ENCODE results near the gene TBC1D22A. TPM values are rescaled to one million over a fixed set of nuclear protein-coding genes. Genes with fewer than 3 reads are reported as not detected.

Gene TBC1D22A
- total and polyA plus RNA-seq, 8 donors, result 12.0 to 17.6 (median 15.3) TPM

DNA sequence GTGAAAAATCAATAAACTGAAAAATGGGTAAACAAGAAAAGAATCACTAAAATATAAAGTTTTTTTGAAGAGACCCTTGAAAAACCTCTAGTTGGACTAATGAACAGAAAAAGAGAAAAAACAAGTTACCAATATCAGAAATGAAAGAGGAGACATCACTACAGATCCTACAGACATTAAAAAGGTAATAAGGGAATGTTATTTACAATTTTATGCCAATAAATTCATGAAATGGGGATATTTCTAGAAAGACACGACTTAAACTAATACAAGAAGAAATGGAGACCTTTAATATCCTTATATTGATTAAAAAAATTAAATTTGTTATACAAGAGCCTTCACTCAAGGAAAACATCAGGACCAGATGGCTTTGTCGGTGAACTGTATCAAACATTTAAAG is 109.4 kb downstream of the TBC1D22A start:
- Histone ChIP-seq H3K27me3 (no peaks in the 10 kb centered on the region), H3K4me1 (no peaks in the 10 kb centered on the region), H3K4me3 (no peak overlapping the region), H3K36me3 (peaks cover 0 to 4% (median 0%) of the 10 kb centered on the region in 3 donors), H3K27ac (no peak overlapping the region), H3K9me3 (no peaks in the 10 kb centered on the region)
- FAIRE-seq, result no peak
- intact Hi-C loops (cut with DNase I), result no loop called here
- TF ChIP-seq, protein P1, sequence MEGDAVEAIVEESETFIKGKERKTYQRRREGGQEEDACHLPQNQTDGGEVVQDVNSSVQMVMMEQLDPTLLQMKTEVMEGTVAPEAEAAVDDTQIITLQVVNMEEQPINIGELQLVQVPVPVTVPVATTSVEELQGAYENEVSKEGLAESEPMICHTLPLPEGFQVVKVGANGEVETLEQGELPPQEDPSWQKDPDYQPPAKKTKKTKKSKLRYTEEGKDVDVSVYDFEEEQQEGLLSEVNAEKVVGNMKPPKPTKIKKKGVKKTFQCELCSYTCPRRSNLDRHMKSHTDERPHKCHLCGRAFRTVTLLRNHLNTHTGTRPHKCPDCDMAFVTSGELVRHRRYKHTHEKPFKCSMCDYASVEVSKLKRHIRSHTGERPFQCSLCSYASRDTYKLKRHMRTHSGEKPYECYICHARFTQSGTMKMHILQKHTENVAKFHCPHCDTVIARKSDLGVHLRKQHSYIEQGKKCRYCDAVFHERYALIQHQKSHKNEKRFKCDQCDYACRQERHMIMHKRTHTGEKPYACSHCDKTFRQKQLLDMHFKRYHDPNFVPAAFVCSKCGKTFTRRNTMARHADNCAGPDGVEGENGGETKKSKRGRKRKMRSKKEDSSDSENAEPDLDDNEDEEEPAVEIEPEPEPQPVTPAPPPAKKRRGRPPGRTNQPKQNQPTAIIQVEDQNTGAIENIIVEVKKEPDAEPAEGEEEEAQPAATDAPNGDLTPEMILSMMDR (IDR thresholded peaks at IDR 0.05), result no peak
- DNase-seq, result no peak
- ATAC-seq, result no peak
- 93 to 99% methylated on average over 2 of the region's 2 CpGs for WGBS, 2 donors

DNA sequence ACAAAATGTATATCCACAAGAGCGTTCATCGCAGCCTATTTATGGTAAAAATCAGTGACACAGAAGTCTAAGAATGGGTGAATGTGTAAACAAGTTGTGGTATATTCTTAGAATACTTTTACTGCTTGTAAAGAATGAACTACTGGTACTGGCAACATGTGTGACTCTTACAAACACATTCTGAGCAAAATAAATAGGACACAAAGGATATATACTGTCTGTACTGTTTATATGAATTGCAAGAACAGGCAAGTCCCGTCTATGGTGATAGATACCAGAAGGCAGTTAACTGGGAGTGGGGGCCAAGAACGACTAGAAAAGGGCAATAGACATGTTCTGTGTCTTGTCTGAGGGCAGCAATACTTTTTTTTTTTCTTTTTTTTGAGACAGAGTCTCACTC is 112.6 kb downstream of the TBC1D22A start:
- H3K27me3 ChIP-seq, result no peaks in the 10 kb centered on the region
- no peaks in the 10 kb centered on the region for H3K4me1 ChIP-seq
- intact Hi-C loops (cut with DNase I), result no loop called here
- DNase-seq (no peak), FAIRE-seq (no peak), ATAC-seq (no peak)
- TF ChIP-seq, protein P1 (IDR thresholded peaks at IDR 0.05), result no peak
- no peaks in the 10 kb centered on the region for H3K9me3 ChIP-seq
- WGBS, 2 donors, result 83 to 89% methylated on average over 4 of the region's 4 CpGs
- no peak overlapping the region for H3K27ac ChIP-seq
- no peak overlapping the region for H3K4me3 ChIP-seq
- H3K36me3 ChIP-seq, result peaks cover 0 to 4% (median 0%) of the 10 kb centered on the region in 3 donors

DNA sequence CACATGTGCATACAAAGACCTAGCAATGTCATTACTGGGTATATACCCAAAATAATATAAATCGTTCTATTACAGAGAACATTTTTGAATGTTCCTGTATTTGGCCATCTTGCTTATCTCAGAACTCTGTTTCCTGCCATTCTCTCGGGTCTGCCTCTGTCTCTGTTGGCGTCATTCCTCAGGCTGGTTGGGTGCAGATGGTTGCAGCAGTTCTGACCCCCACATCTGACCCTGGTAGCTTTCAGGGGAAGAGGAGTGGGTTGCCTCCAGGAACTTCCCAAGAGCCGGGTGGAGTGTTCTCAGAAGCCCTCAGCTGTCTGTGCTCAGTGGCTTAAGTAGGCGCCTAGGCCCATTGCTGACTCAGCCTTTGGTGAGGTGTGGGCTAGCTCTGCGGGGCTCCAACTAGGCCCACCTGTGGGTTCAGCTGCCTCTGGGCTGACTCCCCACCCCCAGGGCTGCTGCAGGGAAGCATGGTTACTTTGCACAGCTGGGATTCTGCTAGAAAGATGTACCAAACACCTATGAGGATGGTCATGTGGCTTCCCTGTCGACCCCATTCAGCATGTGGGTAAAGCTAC is 114.0 kb downstream of the TBC1D22A start:
- no peaks in the 10 kb centered on the region for H3K27me3 ChIP-seq
- H3K27ac ChIP-seq, result no peak overlapping the region
- no peaks in the 10 kb centered on the region for H3K36me3 ChIP-seq
- no peaks in the 10 kb centered on the region for H3K9me3 ChIP-seq
- no peak overlapping the region for H3K4me3 ChIP-seq
- intact Hi-C loops (cut with DNase I), result no loop called here
- FAIRE-seq, result no peak
- no peaks in the 10 kb centered on the region for H3K4me1 ChIP-seq
- 88% methylated on average over 7 of the region's 7 CpGs for WGBS, 2 donors
- peak in 1 of 6 donors; percentile 20 for DNase-seq
- no peak for ATAC-seq
- TF ChIP-seq, protein P1 (IDR thresholded peaks at IDR 0.05), result no peak

DNA sequence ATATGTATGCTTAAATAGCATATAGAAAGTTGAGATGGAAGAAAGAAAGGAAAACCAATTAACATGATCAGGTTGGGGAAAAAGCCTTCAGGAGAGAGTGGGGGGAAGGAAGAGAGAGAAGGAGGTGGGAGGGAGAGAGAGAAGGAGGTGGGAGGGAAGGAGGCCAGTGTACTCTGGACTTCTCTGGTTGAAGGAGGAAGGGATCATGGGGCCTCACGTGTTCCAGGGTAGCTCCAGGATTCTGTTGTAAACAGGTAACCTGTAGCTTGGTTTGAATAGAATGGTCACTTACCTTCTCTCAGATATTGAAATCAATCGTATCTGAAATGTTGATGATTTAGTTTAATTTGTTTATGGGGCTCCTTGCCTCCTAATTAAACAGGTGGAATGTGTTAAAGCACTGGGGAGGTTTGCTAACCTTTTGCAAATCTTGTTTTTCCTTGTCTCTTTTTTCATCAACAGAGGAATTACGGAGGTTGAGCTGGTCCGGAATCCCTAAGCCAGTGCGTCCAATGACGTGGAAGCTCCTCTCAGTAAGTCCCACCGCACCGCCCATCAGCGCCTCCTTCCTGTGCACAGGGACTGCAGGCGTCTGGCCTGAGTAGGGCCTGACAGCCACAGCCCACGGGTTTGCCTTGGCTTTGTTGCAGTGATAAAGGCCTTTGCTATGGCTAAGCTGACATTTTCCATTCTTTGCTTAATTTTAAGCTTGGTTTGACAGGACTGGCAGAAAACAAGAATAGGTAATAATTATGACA is 115.9 kb downstream of the TBC1D22A start:
- H3K4me1 ChIP-seq, result no peaks in the 10 kb centered on the region
- FAIRE-seq, result no peak
- H3K36me3 ChIP-seq, result no peaks in the 10 kb centered on the region
- H3K4me3 ChIP-seq, result no peak overlapping the region
- TF ChIP-seq, protein P1 (IDR thresholded peaks at IDR 0.05), result no peak
- H3K9me3 ChIP-seq, result no peaks in the 10 kb centered on the region
- WGBS, 2 donors, result 92 to 95% methylated on average over 11 of the region's 11 CpGs
- DNase-seq, result no peak
- no peak for ATAC-seq
- H3K27ac ChIP-seq, result no peak overlapping the region
- intact Hi-C loops (cut with DNase I), result no loop called here
- no peaks in the 10 kb centered on the region for H3K27me3 ChIP-seq

DNA sequence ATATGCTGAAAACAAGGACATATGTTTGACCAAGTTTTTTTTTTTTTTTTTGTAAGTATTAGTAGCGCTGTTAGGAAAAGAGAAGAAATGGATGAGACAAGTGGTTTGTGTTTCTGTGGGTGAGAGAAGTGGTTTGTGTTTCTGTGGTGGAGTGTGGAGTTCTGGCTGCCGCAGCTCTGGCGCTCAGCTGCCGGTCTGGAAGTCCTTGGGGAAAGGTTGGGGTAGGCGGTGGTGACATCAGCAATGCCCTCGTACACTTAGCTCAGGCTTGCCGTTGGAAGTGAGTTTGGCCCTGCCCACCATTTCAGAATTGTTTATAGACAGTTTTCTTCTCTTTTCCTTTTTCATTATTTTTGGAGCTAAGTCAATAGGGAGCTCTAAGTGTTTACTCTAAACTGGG is 116.6 kb downstream of the TBC1D22A start:
- 85 to 92% methylated on average over 7 of the region's 7 CpGs for WGBS, 2 donors
- Histone ChIP-seq H3K36me3 (no peaks in the 10 kb centered on the region), H3K27me3 (no peaks in the 10 kb centered on the region), H3K4me3 (no peak overlapping the region), H3K4me1 (no peaks in the 10 kb centered on the region), H3K27ac (no peak overlapping the region), H3K9me3 (no peaks in the 10 kb centered on the region)
- ATAC-seq, result peak in 1 of 4 donors; percentile 39
- no peak for FAIRE-seq
- TF ChIP-seq, protein P1 (IDR thresholded peaks at IDR 0.05), result no peak
- no peak for DNase-seq
- intact Hi-C loops (cut with DNase I), result no loop called here
